EH (cell line): Measurements from ENCODE around the gene CD40LG.
A peak's percentile ranks its signal among the peaks of the same experiment; 100 is the strongest.

Experiments used
- DNase-seq: peaks from one replicate; pipeline ENCODE4 v3.0.0-alpha.2; 2015; ENCODE audit warnings: low read depth

Gene CD40LG

GRCh38 chrX:136647677-136648360, at the start of gene CD40LG:
TSS of gene CD40LG (plus strand) at chrX:136648158. CDS start at chrX:136648249, 91 bp downstream.
- no peak for DNase-seq

GRCh38 chrX:136598631-136599030, 49.3 kb upstream of the CD40LG start:
- no peak for DNase-seq

- no peak for DNase-seq
These were observed 47.9 kb upstream of the CD40LG start for GRCh38 chrX:136600059-136600458.

GRCh38 chrX:136607236-136607635, 40.7 kb upstream of the CD40LG start:
- no peak for DNase-seq

- DNase-seq: peak; percentile 14
These were observed 39.5 kb upstream of the CD40LG start for GRCh38 chrX:136608295-136608933.

GRCh38 chrX:136616987-136617685, 30.8 kb upstream of the CD40LG start:
- no peak for DNase-seq

- no peak for DNase-seq
These were observed 28.0 kb upstream of the CD40LG start for GRCh38 chrX:136619899-136620505.

- DNase-seq: no peak
These were observed 27.2 kb upstream of the CD40LG start for GRCh38 chrX:136620780-136621179.

- no peak for DNase-seq
These were observed 25.4 kb upstream of the CD40LG start for GRCh38 chrX:136622568-136622967.

- DNase-seq: no peak
These were observed 24.6 kb upstream of the CD40LG start for GRCh38 chrX:136623396-136623795.

- DNase-seq: no peak
These were observed 22.7 kb upstream of the CD40LG start for GRCh38 chrX:136625246-136625645.

GRCh38 chrX:136626237-136626636, 21.7 kb upstream of the CD40LG start:
- DNase-seq: no peak

GRCh38 chrX:136626891-136627290, 21.1 kb upstream of the CD40LG start:
- no peak for DNase-seq

GRCh38 chrX:136627409-136627808, 20.5 kb upstream of the CD40LG start:
- DNase-seq: no peak

- no peak for DNase-seq
These were observed 18.7 kb upstream of the CD40LG start for GRCh38 chrX:136629084-136629750.

GRCh38 chrX:136630881-136631280, 17.1 kb upstream of the CD40LG start:
- no peak for DNase-seq

- DNase-seq: no peak
These were observed 12.7 kb upstream of the CD40LG start for GRCh38 chrX:136635235-136635634.

- DNase-seq: no peak
These were observed 11.8 kb upstream of the CD40LG start for GRCh38 chrX:136636121-136636520.

GRCh38 chrX:136639506-136640176, 8.3 kb upstream of the CD40LG start:
- DNase-seq: peak; percentile 50

- no peak for DNase-seq
These were observed 4.7 kb upstream of the CD40LG start for GRCh38 chrX:136643243-136643642.

GRCh38 chrX:136646602-136647239, 1.2 kb upstream of the CD40LG start:
- DNase-seq: no peak
